Small intestine (tissue), 7 donors: ENCODE measurements around the gene CCNB1IP1. TPM values are rescaled to one million over a fixed set of nuclear protein-coding genes. Genes with fewer than 3 reads are reported as not detected.
"Not testable (repeated sequence)": the region's sequence is repeated elsewhere in the genome, so short reads cannot be mapped to it uniquely, and the experiment has no call there.

Experiments
- DNase-seq, 2 donors: peaks; one replicate each; pipeline versions ENCODE4 v3.0.0 to v3.0.0-alpha.2; 2013
- FAIRE-seq: peaks from 2 replicates; lab custom pipeline; 2012; peaks lifted over from hg19 to GRCh38; lab: Jason Lieb, UNC
- H3K27ac ChIP-seq, 3 donors: one replicate each; pipeline ENCODE4 v1.5.1; 2013; ENCODE audit warnings: low read length in 2 of 3, mild to moderate bottlenecking in 2 of 3, control low read depth in 1 of 3, inconsistent platforms in 1 of 3, low read depth in 1 of 3, moderate library complexity in 1 of 3
- H3K27me3 ChIP-seq, 3 donors: one replicate each; pipeline ENCODE4 v1.6.1; 2013; ENCODE audit warnings: low read length in 3 of 3, inconsistent platforms in 1 of 3; ENCODE audit not compliant: control insufficient read depth in 3 of 3, insufficient read depth in 3 of 3
- H3K36me3 ChIP-seq, 3 donors: one replicate each; pipeline ENCODE4 v1.6.1; 2013; ENCODE audit warnings: low read length in 3 of 3, inconsistent platforms in 1 of 3, low read depth in 1 of 3, mild to moderate bottlenecking in 1 of 3, moderate library complexity in 1 of 3; ENCODE audit not compliant: control insufficient read depth in 3 of 3, insufficient read depth in 2 of 3
- H3K4me1 ChIP-seq, 3 donors: one replicate each; pipeline ENCODE4 v1.6.1; 2013; ENCODE audit warnings: low read length in 2 of 3, inconsistent platforms in 1 of 3, low read depth in 1 of 3, mild to moderate bottlenecking in 1 of 3, moderate library complexity in 1 of 3; ENCODE audit not compliant: control insufficient read depth in 3 of 3, insufficient read depth in 2 of 3
- H3K4me3 ChIP-seq, 3 donors: one replicate each; pipeline ENCODE4 v1.5.1; 2013; ENCODE audit warnings: low read length in 3 of 3, control low read depth in 1 of 3, inconsistent platforms in 1 of 3, low read depth in 1 of 3, mild to moderate bottlenecking in 1 of 3, moderate library complexity in 1 of 3
- H3K9me3 ChIP-seq, 2 donors: one replicate each; pipeline ENCODE4 v1.6.1; 2013; ENCODE audit warnings: low read depth in 1 of 2, low read length in 1 of 2; ENCODE audit not compliant: control insufficient read depth in 2 of 2, insufficient read depth in 1 of 2
- WGBS, 3 donors: extraction: QIAGEN DNeasy Blood & Tissue Kit; methylation state at CpG; one replicate each; pipeline ENCODE4 v1.1.7; 2013; 5-methylcytosine and 5-hydroxymethylcytosine counted together
- polyA plus RNA-seq, 4 donors: library from polyadenylated mRNA; stranded (reverse) in 3 of 4; unstranded in 1 of 4; fragments of 200-250 nt in 3 of 4; fragments of 120-200 nt in 1 of 4; gene quantifications; one replicate each; pipeline versions ENCODE4 v1.2.1 to v1.2.3, GENCODE V29; 2013
- donor health status: healthy with polysubstance abuse.
- donor health status: control.
- donor health status: control.
- donor health status: Bipolar disorder and iron deficiency.
- donor health status: healthy.

The CCNB1IP1 gene
- polyA plus RNA-seq, 4 donors: 43.5 to 67.9 (median 44.1) TPM

DNA sequence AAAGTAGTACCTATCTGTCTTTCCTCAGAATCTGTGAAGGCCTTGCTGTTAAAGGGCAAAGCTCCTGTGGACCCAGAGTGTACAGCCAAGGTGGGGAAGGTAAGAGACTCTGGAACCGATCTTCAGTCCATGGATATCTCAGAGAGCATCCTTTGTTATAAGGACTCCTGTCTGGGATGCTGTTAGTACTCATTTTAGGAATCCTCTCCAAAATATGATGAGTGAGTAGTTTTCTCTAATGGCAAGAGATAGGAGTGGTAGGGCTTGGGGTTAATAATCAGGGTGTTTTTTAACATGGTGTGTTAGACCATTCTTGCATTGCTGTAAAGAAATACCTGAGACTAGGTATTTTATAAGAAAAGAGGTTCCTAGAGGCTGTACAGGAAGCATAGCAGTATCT is 12.3 kb upstream of the CCNB1IP1 start:
- H3K9me3 ChIP-seq: peaks cover 0 to 3% of the 10 kb centered on the region in 2 donors
- FAIRE-seq: no peak
- 89 to 97% (median 93%) methylated on average over 1 of the region's 1 CpG for WGBS, 3 donors

GRCh38 chr14:20343862-20344220 is 10.8 kb upstream of the CCNB1IP1 start:
- H3K27ac ChIP-seq: peak overlapping the region; percentile 86 to 96 (median 88)
- whole genome bisulfite sequencing, 3 donors: 1 to 4% (median 4%) methylated on average over 3 of the region's 3 CpGs
- no peaks in the 10 kb centered on the region for H3K27me3 ChIP-seq
- DNase-seq: peak in 1 of 2 donors; percentile 41
- no peak for FAIRE-seq
- H3K4me3 ChIP-seq: peak overlapping the region; percentile 71 to 85 (median 78)
- peaks cover 0 to 15% (median 6%) of the 10 kb centered on the region in 3 donors for H3K36me3 ChIP-seq
- H3K9me3 ChIP-seq: peaks cover 0 to 3% of the 10 kb centered on the region in 2 donors
- peaks cover 0 to 2% (median 0%) of the 10 kb centered on the region in 3 donors for H3K4me1 ChIP-seq

More for the DNA sequence above, 12.3 kb upstream of the CCNB1IP1 start:
- Histone ChIP-seq H3K4me1 (peaks cover 0 to 2% (median 0%) of the 10 kb centered on the region in 3 donors), H3K27ac (no peak overlapping the region), H3K27me3 (no peaks in the 10 kb centered on the region), H3K36me3 (peaks cover 0 to 26% (median 7%) of the 10 kb centered on the region in 3 donors), H3K4me3 (no peak overlapping the region)
- DNase-seq: no peak

- WGBS, 3 donors: 0 to 1% (median 0%) methylated on average over 47 to 50 of the region's 50 CpGs
- no peaks in the 10 kb centered on the region for H3K27me3 ChIP-seq
- H3K4me3 ChIP-seq: peak within 1 kb of the TSS; percentile 71 to 85 (median 78)
- no peak for FAIRE-seq
- peaks cover 0 to 2% (median 0%) of the 10 kb centered on the region in 3 donors for H3K4me1 ChIP-seq
- H3K9me3 ChIP-seq: peaks cover 0 to 3% of the 10 kb centered on the region in 2 donors
- H3K27ac ChIP-seq: peak within 1 kb of the TSS; percentile 86 to 97 (median 96)
- peaks cover 0 to 11% (median 5%) of the 10 kb centered on the region in 3 donors for H3K36me3 ChIP-seq
- DNase-seq: peak; percentile 99 to 100
These were observed 10.2 kb upstream of the CCNB1IP1 start, which contains the start of gene PARP2 for GRCh38 chr14:20343092-20343861. Gene PARP2 (plus strand): TSS chr14:20343635. CDS start chr14:20343642, 7 bp downstream.

GRCh38 chr14:20341646-20342045 is 8.6 kb upstream of the CCNB1IP1 start:
- no peak overlapping the region for H3K4me3 ChIP-seq
- H3K27ac ChIP-seq: no peak overlapping the region

DNA sequence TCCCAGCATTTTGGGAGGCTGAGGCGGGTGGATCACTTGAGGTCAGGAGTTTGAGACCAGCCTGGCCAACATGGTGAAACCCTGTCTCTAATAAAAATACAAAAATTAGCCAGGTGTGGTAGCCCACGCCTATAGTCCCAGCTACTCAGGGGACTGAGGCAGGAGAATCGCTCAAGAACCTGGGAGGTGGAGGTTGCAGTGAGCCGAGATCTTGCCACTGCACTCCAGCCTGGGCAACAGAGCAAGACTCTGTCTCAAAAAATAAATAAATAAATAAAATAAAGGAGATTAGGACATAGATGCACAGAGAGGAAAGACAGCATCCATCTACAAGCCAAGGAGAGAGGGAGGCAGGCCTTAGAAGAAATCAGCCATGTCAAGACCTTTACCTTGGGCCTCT is 8.0 kb upstream of the CCNB1IP1 start:
- 92 to 96% (median 94%) methylated on average over 4 of the region's 4 CpGs for WGBS, 3 donors
- H3K4me3 ChIP-seq, H3K4me1 ChIP-seq, H3K36me3 ChIP-seq, H3K27me3 ChIP-seq, H3K27ac ChIP-seq, H3K9me3 ChIP-seq, DNase-seq, FAIRE-seq: not testable (repeated sequence)

More at GRCh38 chr14:20341646-20342045, 8.6 kb upstream of the CCNB1IP1 start:
- WGBS, 3 donors: 46 to 71% (median 59%) methylated on average over 2 of the region's 2 CpGs
- FAIRE-seq (no peak), DNase-seq (no peak)
- no peaks in the 10 kb centered on the region for H3K27me3 ChIP-seq
- peaks cover 0 to 3% of the 10 kb centered on the region in 2 donors for H3K9me3 ChIP-seq
- peaks cover 0 to 2% (median 0%) of the 10 kb centered on the region in 3 donors for H3K4me1 ChIP-seq
- H3K36me3 ChIP-seq: peaks cover 0 to 3% (median 0%) of the 10 kb centered on the region in 3 donors

DNA sequence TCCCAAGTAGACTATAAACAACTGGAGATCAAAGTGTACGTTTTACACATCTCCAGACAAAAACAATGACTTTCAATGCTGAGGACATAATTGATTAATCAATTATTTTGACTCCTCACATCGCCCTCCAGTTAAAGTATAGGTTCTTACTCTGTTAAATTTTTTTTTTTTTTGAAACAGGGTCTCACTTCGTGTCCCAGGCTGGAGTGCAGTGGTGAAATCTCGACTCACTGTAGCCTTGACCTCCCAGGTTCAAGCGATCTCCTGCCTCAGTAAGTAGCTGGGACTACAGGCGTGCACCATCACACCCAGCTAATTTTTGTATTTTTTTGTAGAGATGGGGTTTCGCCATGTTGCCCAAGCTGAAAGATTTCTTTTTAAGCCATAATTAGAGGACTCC is 938 bp upstream of the CCNB1IP1 start:
- FAIRE-seq (no peak), DNase-seq (no peak)
- H3K4me3 ChIP-seq: no peak overlapping the region
- no peak overlapping the region for H3K27ac ChIP-seq
- H3K36me3 ChIP-seq: no peaks in the 10 kb centered on the region
- H3K27me3 ChIP-seq: no peaks in the 10 kb centered on the region
- H3K4me1 ChIP-seq: peaks cover 0 to 3% (median 0%) of the 10 kb centered on the region in 3 donors
- H3K9me3 ChIP-seq: no peaks in the 10 kb centered on the region
- WGBS, 3 donors: 48 to 69% (median 65%) methylated on average over 7 of the region's 7 CpGs

GRCh38 chr14:20333494-20333841 is 389 bp upstream of the CCNB1IP1 start:
- DNase-seq (no peak), FAIRE-seq (no peak)
- WGBS, 3 donors: 3 to 7% (median 6%) methylated on average over 3 of the region's 3 CpGs
- H3K36me3 ChIP-seq: no peaks in the 10 kb centered on the region
- H3K4me1 ChIP-seq: peaks cover 0 to 3% (median 0%) of the 10 kb centered on the region in 3 donors
- no peaks in the 10 kb centered on the region for H3K27me3 ChIP-seq
- peak overlapping the region in 1 of 3 donors; percentile 68 for H3K4me3 ChIP-seq
- H3K9me3 ChIP-seq: no peaks in the 10 kb centered on the region
- H3K27ac ChIP-seq: peak overlapping the region in 2 of 3 donors; percentile 88 to 95

DNA sequence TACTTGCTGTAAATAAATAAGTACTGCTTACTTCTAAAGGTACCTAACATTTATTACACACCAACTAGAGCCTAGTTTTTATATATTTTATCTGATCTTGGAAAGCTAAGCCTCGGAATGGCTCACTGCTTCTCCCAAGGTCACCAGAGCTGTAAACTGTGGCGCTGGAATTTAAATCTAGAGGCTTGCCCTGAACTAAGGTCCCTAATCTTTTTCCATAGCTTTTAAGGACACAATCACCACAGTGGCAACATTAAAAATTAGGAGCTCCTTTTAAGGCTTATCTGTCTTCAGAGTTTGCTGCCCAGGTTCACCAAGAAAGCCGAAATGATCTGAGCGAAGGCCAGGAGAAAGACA is 670 bp downstream of the CCNB1IP1 start:
- Histone ChIP-seq H3K9me3 (no peaks in the 10 kb centered on the region), H3K36me3 (no peaks in the 10 kb centered on the region), H3K27ac (peak overlapping the region; percentile 49 to 95 (median 88)), H3K4me1 (peaks cover 0 to 3% (median 0%) of the 10 kb centered on the region in 3 donors), H3K4me3 (peak overlapping the region; percentile 50 to 84 (median 68)), H3K27me3 (no peaks in the 10 kb centered on the region)
- WGBS, 3 donors: 1 to 8% (median 5%) methylated on average over 4 of the region's 4 CpGs
- FAIRE-seq (no peak), DNase-seq (peak; percentile 74 to 76)
